AG20443 (cell line): ENCODE data around the gene ACO1.
A peak's percentile ranks its signal among the peaks of the same experiment; 100 is the strongest.

Experiments
- DNase-seq: peaks from one replicate; pipeline ENCODE4 v3.0.0; 2012; ENCODE audit warnings: low spot score, mixed read lengths

The ACO1 gene

DNA sequence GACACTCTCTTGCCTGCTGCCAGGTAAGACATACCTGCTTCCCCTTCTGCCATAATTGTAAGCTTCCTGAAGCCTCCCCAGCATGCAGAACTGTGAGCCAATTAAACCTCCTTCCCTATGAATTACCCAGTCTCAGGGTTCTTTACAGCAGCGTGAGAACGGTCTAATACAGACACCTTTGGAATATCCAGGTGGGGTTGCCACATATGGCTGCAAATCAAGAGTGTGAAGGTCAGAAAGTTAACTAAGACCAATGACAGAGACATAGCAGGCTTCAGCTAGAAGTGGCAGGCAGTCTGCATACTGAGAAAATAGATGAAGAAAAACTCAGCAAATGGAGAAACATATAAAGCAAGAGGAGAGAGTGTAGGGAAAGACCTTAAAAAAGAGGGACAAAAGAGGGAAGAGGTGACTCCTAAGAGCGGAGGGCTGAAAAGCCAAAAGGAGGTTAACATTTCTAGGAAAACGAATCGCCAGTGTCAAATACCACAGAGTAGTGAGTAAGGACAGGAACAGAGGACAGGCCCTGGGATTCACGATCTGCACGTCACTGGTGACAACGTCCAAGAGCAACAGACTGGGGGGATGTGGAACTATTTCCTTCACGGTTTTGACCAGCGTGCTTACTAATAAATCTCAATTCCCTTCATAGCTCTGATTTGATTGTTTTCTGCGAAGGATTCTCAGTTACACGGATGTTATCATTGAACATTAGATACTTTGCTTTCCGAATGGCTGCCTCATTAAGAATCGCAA, 1.7 kb upstream of the ACO1 start:
- no peak for DNase-seq

DNA sequence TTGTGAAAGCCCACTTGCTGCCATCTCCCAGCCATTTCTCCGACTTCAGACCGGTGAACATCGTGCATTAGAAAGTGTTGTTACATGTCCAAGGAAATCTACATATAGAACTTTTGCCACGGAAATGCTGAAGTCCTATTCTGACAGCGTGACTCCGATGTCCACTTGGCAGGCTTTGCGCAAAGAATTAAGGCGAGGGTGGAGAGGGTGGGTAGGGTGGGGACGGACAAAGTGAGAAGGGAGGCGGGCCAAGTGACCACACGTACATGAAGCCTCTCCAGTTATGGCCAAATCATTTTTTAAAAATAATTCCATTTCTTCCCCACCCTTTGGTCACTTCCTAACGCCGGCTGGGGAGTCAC, 460 bp upstream of the ACO1 start:
- DNase-seq = no peak

DNA sequence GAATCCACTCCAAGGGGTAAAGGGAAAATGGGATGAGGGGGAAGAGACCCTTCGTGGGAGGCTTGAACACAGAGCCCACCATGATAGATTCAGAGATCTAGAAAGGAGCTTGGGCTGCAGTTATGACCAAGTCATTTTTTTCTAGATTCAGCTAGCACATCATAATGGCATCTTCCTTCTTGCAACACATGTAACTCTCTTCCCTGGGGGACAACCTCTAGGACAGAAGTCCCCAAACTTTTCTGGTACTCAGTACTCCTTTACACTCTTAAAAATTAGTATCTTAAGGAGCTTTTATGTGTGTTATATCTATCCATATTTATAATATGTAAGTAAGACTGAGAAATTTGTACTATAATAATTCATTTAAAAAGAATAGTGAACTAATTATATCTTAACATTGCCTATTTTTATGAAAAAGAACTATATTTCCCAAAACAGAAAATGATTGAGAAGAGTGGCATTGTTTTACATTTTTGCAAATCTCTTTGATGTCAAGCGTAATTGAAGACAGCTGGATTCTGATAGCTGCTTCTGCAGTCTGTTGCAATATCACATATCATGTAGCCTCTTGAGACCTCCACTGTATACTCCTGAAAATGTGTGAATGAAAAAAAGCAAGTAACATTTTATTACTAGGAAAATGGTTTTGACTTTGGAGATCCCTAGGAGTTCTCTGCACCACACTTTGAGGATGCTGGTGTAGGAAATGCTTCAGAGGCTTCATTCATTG, 875 bp downstream of the ACO1 start:
- no peak for DNase-seq

DNA sequence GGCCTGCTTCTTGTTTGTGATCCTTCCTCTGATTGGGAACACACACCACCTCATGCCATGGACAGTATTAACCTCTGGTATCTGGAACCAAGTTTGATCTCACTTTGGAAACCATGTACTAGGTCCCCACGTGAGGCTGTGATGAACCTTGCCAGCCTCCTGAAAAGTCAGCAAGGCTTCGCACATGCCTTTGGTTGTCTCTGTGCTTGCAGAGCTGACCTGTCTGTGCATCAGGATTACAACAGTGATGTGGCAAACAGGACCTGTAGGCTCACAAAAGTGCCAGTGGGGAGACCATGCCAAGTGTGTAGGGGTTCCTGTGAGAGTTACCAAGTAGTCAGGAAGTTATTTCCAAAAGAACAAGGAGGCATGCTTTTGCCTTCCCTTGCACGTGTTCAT, 1.4 kb downstream of the ACO1 start:
- no peak for DNase-seq

DNA sequence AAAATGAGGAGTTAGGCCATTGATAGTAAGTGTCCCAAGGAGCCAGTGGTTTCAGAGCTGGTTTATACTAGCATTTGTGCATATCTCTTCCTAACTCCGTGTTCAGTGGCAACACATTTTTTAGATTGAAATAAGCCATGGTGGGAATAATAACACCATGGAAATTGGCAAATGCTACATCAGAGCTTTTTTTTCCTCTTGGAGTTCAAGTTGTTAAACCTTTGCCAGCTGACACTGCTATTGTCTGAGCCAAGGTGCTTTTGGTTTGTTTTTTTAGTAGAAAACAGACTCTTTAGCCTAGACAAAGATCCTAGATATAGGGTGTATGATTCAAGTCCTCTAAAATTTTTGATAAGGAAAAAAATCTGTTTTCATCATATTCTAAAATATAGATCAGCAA, 2.8 kb downstream of the ACO1 start:
- no peak for DNase-seq

DNA sequence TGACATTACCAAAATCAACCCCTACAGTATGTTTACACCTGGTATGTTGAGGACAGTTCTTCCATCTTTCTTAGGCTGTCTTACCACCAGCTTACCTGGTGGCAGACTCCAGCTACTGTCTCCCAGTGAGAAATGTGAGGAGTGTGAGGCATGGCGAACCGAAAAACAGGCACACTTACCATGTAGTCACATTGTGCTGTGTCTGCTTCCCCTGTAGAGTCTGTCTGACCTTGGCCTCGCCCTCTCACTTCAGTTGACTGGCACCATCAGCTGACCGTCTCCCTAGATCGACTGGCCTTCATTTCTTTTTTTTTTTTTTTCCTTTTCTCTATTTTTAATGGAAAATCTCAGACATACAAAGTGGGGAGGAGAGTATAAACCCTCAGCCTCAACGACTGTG, 4.9 kb downstream of the ACO1 start:
- DNase-seq = no peak

DNA sequence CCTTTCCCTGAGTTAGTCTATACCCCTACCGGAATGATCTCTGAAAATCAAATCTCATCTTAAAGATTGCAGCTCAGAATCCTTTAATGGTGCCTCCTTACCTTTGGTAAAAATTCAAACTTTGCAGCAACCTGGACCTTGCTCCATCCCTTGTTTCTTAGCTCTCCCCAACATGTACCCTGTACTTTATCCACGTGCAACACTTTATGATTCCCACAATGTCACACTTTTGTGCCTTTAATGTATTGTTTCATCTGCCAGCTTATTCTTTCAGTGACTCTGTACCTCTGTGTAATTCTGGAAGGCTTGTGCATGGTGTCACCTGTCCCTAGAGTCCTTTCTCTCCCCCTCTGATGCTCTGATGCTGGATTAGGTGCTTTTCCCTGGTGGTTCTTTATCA, 9.5 kb downstream of the ACO1 start:
- no peak for DNase-seq

DNA sequence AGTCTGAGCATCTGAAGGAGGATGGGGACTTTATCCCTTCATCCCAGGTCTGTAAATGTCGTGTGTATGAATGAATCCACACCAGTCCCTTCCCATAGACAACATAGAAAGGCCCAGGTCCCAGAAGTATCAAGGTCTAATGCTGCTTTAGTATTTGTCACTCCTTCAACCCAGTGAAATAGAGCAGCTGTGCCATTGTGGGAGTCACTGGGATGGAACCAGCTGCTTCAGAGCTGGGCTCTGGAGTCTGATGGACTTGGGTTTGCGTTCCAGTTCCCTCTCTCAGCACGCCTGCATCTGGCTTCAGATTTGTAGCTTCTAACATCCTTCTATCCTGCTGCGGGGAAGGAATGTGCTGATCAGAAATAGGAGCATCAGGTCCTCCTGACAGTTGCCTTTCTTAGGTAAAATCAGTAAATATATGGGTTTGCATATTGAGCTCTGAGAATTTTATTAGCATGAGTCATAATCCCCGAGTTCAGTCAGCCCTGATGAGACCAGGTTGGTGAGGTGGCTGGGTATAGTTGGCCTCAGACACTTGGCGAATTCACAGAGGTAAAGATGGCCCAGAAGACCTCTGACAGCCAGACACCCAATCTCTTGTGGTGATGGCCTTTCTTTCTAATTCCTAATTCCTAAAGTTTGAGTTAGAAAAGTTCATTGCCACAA, 10.1 kb downstream of the ACO1 start:
- DNase-seq = no peak

DNA sequence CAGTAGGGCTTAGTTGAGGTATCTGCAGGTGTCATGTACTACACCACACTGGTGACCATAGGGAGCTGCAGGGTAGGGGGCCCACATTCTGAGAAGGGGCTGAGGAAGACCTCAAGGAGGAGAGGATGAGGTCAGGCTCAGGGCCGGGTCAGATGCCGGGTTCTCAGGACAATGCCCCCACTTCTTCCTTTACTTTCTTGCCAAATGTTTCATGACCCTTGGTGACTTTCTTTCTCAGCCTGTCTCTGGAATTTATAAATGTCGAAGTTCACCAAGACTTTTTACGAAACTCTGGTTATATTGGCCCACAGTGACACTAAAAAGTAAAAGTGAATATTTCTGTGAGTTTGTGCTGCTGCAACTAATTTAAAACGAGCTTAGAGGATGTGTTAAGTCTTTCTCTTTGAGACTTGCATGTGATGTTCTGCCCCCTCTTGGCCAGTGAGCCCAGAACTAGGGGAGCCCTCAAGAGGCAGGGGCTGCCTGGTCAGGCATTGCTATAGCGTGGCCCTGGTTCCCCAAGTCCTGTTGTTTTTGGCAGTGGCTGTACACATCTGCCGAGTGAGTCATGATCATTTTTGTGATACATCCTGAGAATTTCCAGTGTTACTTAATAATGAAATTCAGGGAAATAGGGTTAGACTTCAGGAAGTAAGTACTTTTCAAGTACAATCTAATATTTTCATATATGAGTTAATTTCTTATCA, 11.2 kb downstream of the ACO1 start:
- peak; percentile 87 for DNase-seq

DNA sequence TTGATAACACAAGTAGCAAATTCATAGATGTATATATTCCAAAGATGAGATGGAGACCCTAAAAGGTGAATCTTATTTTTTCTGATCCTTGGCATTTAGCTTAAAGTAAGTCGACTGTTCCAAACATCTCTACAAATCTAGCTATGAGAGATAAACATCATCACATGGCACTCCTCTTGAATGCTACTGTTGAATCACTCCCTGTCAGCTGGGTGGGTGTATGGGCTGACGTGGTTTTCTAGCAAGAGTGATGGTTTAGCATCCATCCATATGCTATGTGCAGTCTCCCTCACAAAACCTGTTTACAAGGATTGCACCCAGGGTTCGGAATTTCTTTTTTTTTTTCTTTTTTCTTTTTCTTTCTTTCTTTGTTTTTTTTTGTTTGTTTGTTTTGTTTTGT, 13.8 kb downstream of the ACO1 start:
- DNase-seq = no peak

DNA sequence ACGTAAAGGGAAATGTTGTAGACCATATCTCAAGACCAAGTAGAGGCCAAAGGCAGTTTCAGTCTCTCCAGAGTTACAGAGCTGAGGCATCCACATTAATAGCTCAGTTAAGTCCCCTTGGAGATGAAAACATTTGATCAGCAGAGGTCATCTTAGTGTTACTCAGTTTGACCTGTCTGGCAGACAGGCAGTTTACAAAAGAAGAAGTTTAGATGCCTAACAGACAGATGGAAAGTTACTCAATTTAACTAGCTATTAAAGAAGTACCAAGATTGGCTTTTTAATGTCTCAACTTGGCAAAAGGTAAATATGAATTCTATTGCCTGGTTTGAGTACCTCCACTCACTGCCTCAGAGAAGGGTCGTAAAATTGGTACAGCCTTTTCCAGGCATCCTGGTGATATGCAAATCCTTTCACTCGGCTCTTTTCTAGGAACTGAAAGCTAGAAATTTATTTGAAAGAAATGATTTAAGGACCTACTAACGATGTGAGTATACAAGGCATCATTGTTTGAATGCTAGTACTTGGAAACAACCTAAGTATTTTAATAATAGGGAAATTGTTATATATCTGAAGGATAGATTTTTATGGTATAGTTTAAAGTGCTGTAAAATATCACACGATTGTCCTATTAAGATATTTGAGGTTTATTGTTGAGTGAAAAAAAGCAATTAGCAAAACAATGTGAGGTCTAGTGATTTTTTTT, 14.8 kb downstream of the ACO1 start:
- no peak for DNase-seq

DNA sequence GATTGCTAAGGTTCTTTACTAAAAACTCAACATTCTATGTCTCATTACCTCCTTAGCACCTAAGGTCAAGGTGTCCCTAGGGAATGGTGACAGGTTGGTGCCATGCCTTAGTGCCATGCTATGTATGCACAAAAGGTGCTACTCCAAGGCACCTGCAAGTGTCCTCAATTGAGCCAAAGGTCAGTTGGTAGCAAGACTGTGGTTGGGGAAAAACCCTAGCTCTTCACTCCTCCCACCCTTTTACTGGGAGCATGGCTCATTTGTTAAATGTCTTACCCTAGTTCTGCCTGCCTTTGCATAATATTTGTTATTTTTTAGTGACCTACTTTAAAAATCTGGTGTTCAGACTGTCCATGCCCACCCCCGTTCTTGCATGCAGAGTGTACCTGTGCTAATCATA, 17.0 kb downstream of the ACO1 start:
- DNase-seq = no peak

DNA sequence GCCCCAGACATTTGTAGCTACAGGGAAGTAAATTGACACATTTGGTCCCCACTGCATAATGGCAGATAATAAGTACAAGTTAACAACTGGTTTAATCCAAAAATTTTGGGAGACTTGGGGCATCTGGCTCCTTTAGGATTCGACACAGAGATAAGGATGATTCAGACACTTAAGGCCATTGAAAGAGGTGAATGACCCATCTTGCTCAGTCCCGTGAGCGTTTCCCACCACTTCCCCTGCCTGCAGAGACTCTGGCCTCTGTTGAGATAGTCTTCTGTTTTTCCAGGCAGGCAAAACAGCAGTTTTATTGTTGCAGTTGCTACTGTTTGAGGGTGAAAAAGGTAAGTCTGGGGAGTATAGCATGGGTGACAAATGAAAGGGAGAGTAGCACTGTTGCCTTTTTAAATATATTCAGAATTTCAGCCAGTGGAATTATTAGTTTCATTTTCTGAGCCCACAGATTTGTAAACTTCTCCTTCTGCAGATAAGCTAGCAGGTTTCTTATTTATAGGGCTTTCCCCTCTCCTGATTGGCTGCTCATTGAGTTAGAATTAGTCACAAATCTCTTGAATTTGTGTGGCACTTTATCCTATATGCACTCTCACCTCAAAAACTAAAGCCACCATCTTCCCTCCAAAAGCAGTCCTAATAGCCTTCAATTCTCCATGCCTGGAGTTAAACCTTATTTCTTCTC, 19.3 kb downstream of the ACO1 start:
- no peak for DNase-seq

DNA sequence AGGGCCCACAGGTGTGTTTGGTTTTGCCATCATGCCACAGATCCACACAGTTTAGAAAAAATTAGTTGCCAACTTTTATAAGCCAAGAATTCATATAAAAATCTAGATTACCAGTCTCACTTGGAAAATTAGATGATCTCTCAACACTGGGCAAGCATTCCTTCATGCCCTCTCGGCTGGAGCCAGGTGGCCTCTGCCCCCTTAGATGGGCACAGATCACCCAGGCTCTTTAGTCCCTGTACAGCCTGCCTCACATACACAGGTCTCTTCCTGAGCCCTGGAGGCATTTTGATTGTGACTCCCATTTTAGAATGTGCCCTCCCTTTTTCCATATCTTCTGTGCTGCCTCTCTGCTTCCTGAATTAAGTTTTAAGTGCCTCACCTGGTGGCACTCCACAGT, 20.0 kb downstream of the ACO1 start:
- no peak for DNase-seq

DNA sequence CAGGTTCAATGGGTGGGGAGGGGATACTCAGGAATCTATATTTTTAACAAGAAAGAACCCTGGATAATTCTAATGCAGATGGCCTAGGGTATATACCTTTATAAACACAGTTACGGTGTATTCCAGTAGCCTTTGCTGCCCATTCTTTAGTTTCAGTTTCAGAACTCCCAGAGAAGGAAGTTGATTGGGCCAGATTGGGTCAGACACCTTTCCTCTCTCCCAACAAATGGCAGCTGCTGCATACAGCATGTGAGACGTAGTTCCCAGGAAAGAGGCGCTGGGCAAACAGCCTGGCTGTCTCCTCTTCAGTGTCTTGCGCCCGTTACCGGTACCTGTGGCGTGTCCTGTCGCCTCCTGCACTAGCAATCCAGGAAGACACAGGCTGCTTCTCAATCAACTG, 20.4 kb downstream of the ACO1 start:
- no peak for DNase-seq

DNA sequence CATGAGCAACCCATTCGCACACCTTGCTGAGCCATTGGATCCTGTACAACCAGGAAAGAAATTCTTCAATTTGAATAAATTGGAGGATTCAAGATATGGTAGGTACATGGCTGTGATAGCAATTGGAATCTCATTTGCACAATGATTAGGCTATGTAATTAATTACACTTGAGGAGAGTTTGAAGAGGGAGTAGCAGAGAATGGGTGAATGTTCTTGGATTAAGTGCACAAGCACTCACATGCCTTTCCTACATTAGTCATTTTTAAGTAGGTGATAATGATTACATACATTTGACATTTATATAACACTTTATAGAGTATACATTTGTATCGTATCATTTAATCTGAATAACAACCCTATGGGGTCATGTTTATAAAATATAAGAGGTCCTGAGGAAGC, 21.1 kb downstream of the ACO1 start:
- no peak for DNase-seq

DNA sequence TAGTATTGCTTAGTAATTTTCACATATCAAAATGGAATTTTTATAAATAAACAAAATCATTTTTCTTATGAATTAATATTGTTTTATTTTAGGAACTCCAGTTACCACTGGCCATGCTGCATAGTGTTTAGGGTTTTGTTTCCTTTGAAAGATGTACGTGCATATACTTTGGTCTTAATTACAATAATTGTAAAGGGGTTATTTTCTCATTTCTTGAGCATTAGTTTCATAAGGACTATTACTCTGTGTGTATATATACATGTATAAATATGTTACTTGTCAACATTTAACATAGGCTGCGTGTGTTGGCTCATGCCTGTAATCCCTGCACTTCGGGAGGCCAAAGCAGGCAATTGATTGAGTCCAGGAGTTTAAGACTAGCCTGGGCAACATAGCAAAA, 21.6 kb downstream of the ACO1 start:
- DNase-seq = no peak

DNA sequence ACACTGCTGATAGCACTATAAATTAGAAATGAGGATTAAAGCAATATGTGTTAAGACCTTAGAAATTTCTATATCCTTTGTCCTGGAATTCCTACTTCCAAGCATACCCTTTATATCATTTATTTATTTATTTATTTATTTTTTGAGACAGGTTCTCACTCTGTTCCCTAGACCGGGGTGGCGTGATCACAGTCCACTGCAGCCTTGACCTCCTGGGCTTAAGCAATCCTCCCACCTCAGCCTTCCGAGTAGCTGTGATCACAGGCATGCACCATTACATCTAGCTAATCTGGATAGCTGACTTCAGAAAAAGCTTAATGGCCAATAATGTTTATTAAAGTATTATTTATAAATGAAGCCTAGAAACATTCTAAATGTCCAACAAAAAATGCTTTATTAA, 27.3 kb downstream of the ACO1 start:
- no peak for DNase-seq

DNA sequence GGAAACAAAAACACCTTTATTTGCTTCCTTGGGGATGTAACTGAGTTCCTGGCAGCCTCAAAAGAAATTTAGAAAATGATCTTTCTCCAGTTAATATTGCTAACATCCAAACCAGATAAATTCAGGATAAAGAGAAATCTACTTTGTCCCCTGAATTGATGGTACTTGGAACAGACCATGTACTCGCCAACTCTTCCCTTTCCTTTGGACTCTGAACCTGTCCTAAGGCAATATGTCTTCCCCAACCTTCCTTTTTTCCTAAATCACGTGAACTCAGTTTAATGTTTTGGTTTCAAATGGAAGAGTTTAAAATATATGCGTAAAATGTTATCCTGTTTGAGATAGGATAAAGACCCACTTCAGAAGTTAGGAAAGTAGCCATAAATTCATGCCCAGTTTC, 28.0 kb downstream of the ACO1 start:
- DNase-seq = no peak

DNA sequence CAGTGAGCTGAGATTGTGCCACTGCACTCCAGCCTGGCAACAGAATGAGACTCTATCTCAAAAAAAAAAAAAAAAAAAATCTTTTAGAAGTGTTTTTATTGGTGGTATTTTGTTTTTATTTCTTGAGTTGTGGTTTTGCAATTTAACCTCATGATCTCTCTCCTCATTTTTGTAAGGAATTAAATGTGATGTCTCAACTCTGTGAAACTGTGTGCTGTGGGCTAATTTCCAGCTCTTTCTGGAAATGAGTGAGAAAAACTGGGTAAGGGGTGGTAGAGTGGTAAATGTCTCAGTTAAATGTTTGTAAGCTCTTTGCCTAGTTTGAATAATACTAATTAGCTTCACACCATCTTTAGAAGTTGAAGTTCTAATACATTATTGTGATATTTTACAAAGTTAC, 29.0 kb downstream of the ACO1 start:
- no peak for DNase-seq

DNA sequence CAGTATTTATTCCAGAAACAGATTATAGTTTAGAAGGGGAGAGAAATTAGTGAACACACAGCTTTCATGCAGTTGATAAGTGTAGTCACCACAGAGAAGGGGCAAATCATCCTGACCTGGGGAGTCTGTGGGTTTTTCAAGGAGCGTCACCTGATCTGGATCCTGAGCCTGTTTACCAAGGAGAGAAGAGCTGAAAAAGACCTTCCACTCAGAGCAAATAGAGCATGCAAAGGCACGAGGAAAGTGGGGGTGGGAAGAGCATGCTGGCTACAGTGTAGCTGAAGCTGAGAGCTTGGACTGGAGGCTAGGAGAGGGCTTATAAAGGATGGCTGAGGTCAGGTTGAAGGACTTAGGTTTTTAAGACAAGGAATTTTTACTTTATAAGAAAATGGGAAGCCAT, 30.4 kb downstream of the ACO1 start:
- no peak for DNase-seq

DNA sequence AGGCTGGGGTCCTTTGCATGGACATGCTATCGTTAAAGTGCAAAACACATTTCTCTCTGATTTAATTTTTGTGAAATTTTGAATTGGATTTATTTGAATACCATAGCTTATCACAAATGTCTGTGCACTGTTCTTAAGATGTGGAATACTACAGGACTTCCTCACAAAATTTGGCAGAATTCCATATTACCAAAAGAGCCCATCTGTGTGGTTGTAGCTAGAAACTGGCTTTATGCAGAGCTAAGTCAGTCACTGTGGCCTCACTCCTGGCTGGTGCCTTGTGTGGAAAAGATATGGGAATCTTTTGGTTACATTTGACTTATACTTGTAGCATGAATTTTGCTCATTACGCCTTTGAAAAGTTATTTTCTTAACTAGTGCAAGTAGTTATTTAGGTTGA, 35.5 kb downstream of the ACO1 start:
- DNase-seq = no peak
